Lower leg skin (tissue), 3 donors: Measurements from ENCODE around the gene RAC3.

Source experiments
- POLR2A ChIP-seq, 2 donors: fragments of 450-650 bp; IDR thresholded peaks; one replicate each; pipeline ENCODE4 v1.6.1; 2016 to 2017; ENCODE audit warnings: antibody characterized with exemption in 2 of 2, mild to moderate bottlenecking in 1 of 2, moderate library complexity in 1 of 2
- TF ChIP-seq, protein P1 (sequence below), 3 donors: fragments of 450-650 bp; IDR thresholded peaks; one replicate each; pipeline ENCODE4 v1.5.1; 2016; ENCODE audit warnings: antibody characterized with exemption in 3 of 3, mild to moderate bottlenecking in 3 of 3, moderate library complexity in 2 of 3

DNA sequence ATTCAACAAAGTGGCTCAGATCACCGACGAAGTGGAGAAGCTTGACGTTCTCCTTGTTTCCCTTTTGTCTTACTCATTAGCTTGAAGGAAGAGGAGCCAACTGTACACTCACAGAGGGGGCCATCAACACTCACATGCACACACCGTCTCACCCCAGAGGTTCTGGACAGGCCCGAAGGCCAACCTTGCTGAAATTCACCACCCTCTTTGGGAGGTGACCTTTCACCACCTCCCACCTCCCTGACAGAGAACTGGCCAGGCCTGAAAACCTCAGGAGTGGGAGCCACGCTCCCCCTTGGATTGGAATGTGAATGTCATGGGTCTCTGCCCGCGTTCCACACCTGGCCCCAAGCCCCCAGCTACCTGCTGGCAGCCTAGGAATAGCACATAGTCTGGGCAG is 4.0 kb downstream of the RAC3 start:
- TF ChIP-seq, protein P1, sequence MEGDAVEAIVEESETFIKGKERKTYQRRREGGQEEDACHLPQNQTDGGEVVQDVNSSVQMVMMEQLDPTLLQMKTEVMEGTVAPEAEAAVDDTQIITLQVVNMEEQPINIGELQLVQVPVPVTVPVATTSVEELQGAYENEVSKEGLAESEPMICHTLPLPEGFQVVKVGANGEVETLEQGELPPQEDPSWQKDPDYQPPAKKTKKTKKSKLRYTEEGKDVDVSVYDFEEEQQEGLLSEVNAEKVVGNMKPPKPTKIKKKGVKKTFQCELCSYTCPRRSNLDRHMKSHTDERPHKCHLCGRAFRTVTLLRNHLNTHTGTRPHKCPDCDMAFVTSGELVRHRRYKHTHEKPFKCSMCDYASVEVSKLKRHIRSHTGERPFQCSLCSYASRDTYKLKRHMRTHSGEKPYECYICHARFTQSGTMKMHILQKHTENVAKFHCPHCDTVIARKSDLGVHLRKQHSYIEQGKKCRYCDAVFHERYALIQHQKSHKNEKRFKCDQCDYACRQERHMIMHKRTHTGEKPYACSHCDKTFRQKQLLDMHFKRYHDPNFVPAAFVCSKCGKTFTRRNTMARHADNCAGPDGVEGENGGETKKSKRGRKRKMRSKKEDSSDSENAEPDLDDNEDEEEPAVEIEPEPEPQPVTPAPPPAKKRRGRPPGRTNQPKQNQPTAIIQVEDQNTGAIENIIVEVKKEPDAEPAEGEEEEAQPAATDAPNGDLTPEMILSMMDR (IDR thresholded peaks at IDR 0.05) = no peak
- TF ChIP-seq POLR2A (IDR thresholded peaks at IDR 0.05) = no peak
